ENCODE data around the gene CLBA1.

CLBA1 gene

DNA sequence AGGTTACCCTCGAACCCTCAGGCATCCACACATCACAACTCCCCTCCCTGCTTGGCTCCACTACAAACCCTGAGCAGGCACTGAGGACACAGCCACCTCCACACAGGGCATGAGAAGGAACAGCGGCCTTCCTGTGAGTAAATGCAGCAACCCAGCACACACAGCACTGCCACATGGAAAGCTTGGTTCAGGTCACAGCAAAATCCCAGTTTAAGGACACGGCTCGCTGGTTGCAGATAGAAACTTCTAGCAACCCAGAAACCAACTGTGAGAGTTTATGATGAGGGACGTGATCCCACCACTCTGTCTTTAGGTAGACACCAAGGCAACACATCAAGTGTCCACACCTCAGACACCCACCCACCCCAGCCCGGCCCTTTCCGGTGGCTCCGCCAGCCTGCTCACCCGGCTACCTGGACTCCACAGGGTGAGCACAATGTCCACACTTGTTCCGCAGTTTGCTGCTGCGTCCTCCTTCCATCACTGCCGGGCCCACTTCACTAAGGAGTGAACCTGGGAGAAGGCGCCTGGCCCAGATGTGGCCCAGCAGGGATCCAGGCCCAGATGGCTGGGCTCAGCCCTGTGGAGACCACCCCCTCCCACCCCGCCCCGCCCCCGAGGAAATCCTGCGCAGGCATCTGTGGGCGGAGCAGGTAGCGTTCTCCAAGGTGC, 22.1 kb downstream of the CLBA1 start:
- no peak for DNase-seq

DNA sequence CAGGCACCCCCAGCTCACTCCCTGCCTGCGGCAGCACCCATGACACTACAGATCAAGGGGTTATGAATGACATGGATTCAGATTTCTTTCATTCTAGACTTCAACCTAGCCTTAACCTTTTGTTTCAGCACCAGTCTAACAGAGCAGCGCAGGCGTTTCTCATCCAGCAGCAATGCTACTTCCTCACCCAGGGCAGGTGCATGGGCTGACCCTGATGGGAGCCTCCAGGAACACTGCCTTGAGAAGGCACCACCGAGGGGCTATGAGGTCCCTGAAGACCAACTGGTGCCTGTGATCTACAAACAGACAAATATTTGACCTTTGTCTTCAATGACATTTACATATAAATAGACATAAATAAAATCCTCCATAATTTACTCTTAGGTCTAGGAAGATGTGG, 24.5 kb downstream of the CLBA1 start:
- no peak for DNase-seq

DNA sequence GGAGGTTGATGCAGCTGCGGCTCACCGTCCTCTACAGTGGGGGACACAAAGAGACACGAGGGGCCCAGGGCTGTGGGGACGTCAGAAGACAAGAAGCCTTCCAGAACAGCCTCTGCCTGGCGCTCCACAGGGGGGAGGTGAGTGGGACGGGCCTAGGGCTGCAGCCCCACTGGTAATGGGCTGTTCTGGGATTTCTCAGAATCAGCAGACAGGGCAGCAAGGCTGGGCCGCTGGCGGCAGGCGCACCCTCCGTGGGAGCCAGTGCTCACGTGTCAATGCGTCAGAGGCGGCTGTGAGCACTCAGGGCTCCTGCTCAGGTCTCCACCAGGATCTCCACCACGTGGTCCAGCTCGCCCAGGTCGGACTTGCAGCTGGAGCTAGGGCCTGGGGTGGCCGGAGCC, 25.3 kb downstream of the CLBA1 start:
- DNase-seq, result no peak

- no peak for DNase-seq
These were observed 25.9 kb downstream of the CLBA1 start for GRCh38 chr14:105011312-105011990.

DNA sequence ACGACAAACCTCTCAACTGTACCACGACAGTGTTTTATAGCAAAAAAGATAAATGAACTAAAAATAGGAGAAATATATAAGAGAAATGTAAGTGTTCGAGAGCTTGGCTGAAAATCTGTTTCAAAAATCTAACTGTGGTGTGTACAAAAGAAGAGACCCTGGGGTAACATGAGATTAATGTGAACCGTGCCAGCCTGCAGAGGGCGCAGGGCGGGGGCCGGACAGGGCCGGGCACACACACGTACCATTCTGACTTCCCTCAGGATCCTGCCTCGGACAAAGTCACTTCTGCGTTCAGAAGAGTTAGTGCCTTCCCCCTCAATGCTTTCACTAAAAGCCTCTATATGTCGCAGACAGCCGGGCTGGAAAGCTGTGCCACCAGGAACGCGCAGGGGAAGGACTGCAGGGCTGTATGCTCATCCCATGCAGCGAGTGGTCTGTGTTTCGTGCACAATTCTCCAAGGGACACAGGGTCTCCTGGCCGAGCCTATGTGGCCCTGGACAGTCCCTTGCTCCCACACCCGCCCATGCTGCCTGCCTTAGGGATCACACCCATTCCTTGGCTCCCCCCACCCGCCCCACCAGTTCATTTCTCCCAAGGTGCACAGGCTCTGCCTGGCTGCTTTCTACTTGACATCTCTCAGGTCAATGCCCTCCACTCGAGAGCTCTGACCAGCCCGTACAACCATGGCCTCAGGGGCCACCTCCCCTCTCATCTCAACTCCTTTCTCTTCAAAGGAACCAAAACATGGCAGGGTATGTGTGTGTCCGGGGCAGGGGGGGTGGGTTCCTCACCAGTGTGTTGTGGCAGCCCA, 26.8 kb downstream of the CLBA1 start:
- no peak for DNase-seq

- no peak for DNase-seq
These were observed 27.7 kb downstream of the CLBA1 start for GRCh38 chr14:105013150-105013785.

DNA sequence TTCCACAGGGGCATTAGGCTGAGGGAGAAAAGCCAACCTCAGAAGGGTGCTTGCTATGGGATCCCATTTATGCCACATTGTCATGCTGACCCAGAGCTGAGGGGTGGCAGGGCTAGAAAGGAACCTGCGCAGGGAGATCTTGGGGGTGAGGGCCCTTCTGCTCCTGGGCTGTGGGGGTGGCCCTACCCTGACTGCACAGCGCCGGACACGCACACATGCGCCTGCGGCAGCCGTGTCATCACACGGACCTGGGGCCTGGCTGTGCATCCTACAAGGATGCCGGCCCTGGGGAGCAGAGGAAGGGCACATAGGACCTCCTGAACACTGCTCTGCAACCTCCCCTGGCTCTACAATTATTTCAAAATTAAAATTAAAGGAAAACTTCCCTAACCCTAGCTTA, 28.4 kb downstream of the CLBA1 start:
- no peak for DNase-seq

- DNase-seq, result no peak
These were observed 29.0 kb downstream of the CLBA1 start for GRCh38 chr14:105014631-105015030.

GRCh38 chr14:105015242-105015641, 29.7 kb downstream of the CLBA1 start:
- no peak for DNase-seq

GRCh38 chr14:105015905-105016304, 30.3 kb downstream of the CLBA1 start:
- DNase-seq, result no peak

GRCh38 chr14:105018414-105018813, 32.8 kb downstream of the CLBA1 start:
- no peak for DNase-seq

GRCh38 chr14:105019861-105020814, 34.5 kb downstream of the CLBA1 start:
- DNase-seq, result no peak

GRCh38 chr14:105020815-105021655, 35.4 kb downstream of the CLBA1 start, which contains the start of gene CDCA4:
Gene CDCA4, minus strand, starts transcription at chr14:105021083. Its CDS starts 9,154 bp downstream, at chr14:105011929.
- peak; percentile 84 for DNase-seq

DNA sequence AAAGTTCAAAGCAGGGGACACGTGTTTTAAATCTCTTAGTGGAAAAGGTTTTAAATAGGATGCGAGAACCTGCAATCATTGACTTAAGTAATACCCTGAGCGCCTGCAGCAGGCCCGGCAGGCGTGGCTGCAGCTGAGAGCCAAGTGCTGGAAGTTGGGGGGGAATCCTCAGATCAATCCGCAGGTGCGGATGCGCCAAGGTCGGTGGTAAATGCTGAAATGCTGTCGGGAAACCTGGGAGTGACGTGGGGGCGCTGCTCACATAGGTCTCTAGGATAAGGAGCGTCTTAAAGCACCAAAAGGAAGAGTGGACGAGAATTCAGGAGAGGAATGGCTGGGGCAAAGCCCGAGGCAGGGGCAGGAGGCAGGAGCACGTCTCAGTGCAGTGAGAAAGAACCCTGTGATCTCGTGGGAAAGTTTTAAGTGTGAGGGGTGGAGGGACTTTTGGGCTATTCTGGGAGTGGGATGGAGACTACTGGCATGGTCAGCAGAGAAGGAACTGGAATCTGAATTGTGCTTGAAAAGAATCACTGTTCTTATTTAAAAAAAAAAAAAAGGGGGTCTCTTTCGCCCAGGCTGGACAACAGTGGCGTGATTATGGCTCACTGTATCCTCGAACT, 36.2 kb downstream of the CLBA1 start:
- peak; percentile 80 for DNase-seq

DNA sequence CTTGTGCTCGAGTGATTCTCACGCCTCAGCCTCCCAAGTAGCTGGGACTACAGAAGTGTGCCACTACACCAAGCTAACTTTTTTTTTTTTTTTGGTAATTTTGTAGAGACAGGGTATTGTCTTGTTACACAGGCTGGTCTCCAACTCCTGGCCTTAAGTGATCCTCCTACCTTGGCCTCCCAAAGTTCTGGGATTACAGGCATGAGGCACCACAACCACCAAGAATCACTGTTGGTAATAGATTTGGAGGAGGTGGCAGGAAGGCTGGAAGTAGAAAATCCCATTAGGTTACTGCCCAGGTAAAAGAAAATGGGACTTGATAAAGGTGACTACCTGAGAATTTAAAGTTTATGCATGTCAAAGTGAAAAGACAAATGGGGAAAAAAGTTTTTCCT, 36.7 kb downstream of the CLBA1 start:
- no peak for DNase-seq

- DNase-seq, result no peak
These were observed 37.6 kb downstream of the CLBA1 start for GRCh38 chr14:105023144-105023543.

DNA sequence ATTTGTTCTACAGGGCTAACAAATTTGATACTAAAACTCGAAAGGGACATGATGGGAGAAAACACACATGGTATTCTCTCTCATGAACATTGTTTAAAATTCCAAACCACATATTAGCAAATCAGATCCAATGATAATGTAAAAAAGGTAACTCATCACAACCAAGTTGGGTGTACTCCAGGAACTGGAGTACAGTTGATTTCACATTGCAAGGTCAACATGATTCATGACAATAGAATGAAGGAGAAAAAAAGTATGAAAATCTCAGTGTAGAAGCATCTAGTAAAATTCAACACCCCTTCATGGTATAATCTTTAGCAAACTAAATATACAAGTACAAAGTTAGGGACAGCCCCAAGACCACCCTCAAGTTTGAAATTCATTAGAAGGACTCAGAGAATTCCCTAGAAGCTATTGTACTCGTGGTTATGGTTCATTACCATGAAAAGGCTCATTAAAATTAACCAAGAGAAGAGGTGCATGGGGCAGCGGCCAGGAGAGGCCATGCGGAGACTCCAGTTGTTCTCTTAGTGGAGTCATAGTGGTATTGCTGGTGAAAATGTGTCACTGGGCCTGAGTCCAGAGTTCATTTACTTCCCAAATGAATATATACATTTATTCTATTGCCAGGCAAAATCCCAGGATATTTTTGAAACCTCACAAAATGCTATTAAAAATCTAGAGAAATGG, 38.3 kb downstream of the CLBA1 start:
- DNase-seq, result no peak

DNA sequence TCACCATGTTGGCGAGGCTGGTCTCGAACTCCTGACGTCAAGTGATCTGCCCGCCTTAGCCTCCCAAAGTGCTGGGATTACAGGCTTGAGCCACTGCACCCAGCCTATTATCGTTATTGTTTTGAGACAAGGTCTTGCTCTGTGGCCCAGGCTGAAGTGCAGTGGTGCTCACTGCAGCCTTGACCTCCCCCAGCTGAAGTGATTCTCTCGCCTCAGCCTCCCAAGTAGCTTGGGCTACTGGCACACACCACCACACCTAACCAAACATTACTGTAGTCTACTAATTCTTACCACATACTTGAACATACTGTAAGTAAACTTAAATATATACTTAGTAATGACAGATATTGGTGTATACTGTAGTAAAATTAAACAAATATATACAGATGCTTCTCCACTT, 39.8 kb downstream of the CLBA1 start:
- DNase-seq, result no peak

DNA sequence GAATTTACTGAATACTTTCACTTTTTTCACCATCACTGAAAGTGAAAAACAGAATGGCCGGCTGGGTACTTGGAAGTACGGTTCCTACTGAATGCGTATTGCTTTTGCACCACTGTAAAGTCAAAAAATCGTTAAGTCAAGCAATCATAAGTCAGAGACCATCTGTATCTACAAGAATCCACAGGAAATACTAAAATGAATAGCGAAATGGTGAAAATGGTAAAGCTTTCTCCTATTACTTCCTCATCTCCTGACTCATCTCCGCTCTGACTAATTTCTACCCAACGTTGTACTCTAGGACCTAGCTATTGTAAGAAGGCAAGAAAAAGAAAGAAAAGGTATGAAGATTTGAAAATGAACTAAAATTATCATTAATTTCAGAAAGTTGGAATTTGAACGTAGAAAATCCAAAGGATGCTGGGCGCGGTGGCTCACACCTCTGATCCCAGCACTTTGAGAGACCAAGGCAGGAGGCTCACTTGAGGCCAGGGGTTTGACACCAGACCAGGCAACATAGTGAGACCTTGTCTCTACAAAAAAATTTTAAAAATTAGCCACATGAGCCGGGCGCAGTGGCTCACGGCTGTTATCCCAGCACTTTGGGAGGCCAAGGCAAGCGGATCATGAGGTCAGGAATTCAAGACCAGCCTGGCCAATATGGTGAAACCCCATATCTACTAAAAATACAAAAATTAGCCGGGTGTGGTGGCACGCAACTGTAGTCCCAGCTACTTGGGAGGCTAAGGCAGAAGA, 40.6 kb downstream of the CLBA1 start:
- no peak for DNase-seq
